GM12878 (cell line): Measurements from ENCODE around the gene C11orf91. TPM values are rescaled to one million over a fixed set of nuclear protein-coding genes. Genes with fewer than 3 reads are reported as not detected.

ENCODE experiments used
- CHD2 ChIP-seq: IDR thresholded peaks from 2 replicates; pipeline ENCODE4 v1.6.1; 2011; ENCODE audit warnings: low read depth, low read length, improper control_type of control experiment, borderline replicate concordance
- CHD4 ChIP-seq: fragments of 200-600 bp; sonication (generic); IDR thresholded peaks from 2 replicates; pipeline ENCODE4 v1.6.1; 2016; ENCODE audit warnings: mild to moderate bottlenecking
- HDGF ChIP-seq: fragments of 450-650 bp; IDR thresholded peaks from 2 replicates; pipeline ENCODE4 v1.6.1; 2016; ENCODE audit warnings: antibody characterized with exemption
- IRF4 ChIP-seq: IDR thresholded peaks from 2 replicates; pipeline ENCODE4 v1.6.1; 2011; ENCODE audit warnings: low read depth, low read length
- MXI1 ChIP-seq: fragments of 150-350 bp; IDR thresholded peaks from 2 replicates; pipeline ENCODE4 v1.6.1; 2011; ENCODE audit warnings: low read depth, mild to moderate bottlenecking, inconsistent platforms, low read length, improper control_type of control experiment
- NFXL1 ChIP-seq: fragments of 450-650 bp; IDR thresholded peaks from 2 replicates; pipeline ENCODE4 v1.6.1; 2017; ENCODE audit warnings: antibody characterized with exemption, mild to moderate bottlenecking, borderline replicate concordance
- NR2C2 ChIP-seq: IDR thresholded peaks from 2 replicates; pipeline ENCODE4 v1.6.1; 2011; ENCODE audit warnings: borderline replicate concordance, low read depth; ENCODE audit not compliant: control insufficient read depth, insufficient read length
- PKNOX1 ChIP-seq: fragments of 450-650 bp; IDR thresholded peaks from 2 replicates; pipeline ENCODE4 v1.6.1; 2016; ENCODE audit warnings: mild to moderate bottlenecking
- POLR2AphosphoS2 ChIP-seq: IDR thresholded peaks from 2 replicates; pipeline ENCODE4 v1.6.1; 2011; ENCODE audit warnings: low read depth, mild to moderate bottlenecking, low read length, improper control_type of control experiment, moderate library complexity
- RAD21 ChIP-seq: IDR thresholded peaks from 2 replicates; pipeline ENCODE4 v1.6.1; 2011; ENCODE audit warnings: mild to moderate bottlenecking, low read depth, low read length, moderate library complexity; ENCODE audit not compliant: insufficient read depth
- SIN3A ChIP-seq: IDR thresholded peaks from 2 replicates; pipeline ENCODE4 v1.6.1; 2012; ENCODE audit warnings: low read depth, low read length, improper control_type of control experiment
- SREBF1 ChIP-seq: IDR thresholded peaks from 2 replicates; pipeline ENCODE4 v1.6.1; 2012; ENCODE audit warnings: mild to moderate bottlenecking, low read length
- TCF12 ChIP-seq: IDR thresholded peaks from 2 replicates; pipeline ENCODE4 v1.6.1; 2011; ENCODE audit warnings: low read depth, mild to moderate bottlenecking, low read length
- TCF7 ChIP-seq: IDR thresholded peaks from 2 replicates; pipeline ENCODE4 v1.6.1; 2014; ENCODE audit warnings: antibody characterized with exemption, borderline replicate concordance
- ZNF274 ChIP-seq: IDR thresholded peaks from one replicate; pipeline ENCODE4 v1.8.0; 2011; ENCODE audit not compliant: insufficient read length, insufficient read depth
- polyA plus RNA-seq, 11 experiments: library from polyadenylated mRNA; depleted of rRNA in 4 of 11; unstranded in 6 of 11; stranded (reverse) in 5 of 11; fragments of >200 nt; fragmentation: Nextera tagmentation in 4 of 11; fragmentation: Illumina TruSeq in 1 of 11; extraction: Ambion mirVana in 4 of 11; extraction: Trizol in 1 of 11; gene quantifications; 1 replicate in 1 of 11; 2 replicates in 10 of 11; pipeline versions ENCODE4 v1.2.1 to v1.2.3, GENCODE V29; 2011 to 2016; ENCODE audit warnings: inconsistent platforms in 2 of 11, missing spikeins in 2 of 11, low read depth in 1 of 11
- total RNA-seq, 4 experiments: library from RNA; depleted of rRNA in 3 of 4; stranded (reverse); fragments of >200 nt in 3 of 4; fragmentation: Illumina TruSeq in 1 of 4; extraction: Trizol in 1 of 4; gene quantifications; 2 replicates each; pipeline versions ENCODE4 v1.2.1 to v1.2.3, GENCODE V29; 2013 to 2021
- TF ChIP-seq, protein P1 (sequence below): fragments of 450-650 bp; IDR thresholded peaks from 2 replicates; pipeline ENCODE4 v1.6.1; 2017; ENCODE audit warnings: antibody characterized with exemption, mild to moderate bottlenecking, moderate library complexity
- TF ChIP-seq, protein P2 (sequence below): fragments of 450-650 bp; formaldehyde crosslinking; IDR thresholded peaks from 2 replicates; pipeline ENCODE4 v1.5.0; 2022; ENCODE audit warnings: mild to moderate bottlenecking, missing genetic modification characterization
- TF ChIP-seq, protein P3 (sequence below): fragments of 450-650 bp; IDR thresholded peaks from 2 replicates; pipeline ENCODE4 v1.6.1; 2017; ENCODE audit warnings: mild to moderate bottlenecking, low read depth, inconsistent platforms; ENCODE audit not compliant: poor library complexity, severe bottlenecking

C11orf91 gene
- total and polyA plus RNA-seq, 10 of the 15 experiments (the other 5 are each of a cell fraction or from before 2014, with no cell fraction given): not detected

DNA sequence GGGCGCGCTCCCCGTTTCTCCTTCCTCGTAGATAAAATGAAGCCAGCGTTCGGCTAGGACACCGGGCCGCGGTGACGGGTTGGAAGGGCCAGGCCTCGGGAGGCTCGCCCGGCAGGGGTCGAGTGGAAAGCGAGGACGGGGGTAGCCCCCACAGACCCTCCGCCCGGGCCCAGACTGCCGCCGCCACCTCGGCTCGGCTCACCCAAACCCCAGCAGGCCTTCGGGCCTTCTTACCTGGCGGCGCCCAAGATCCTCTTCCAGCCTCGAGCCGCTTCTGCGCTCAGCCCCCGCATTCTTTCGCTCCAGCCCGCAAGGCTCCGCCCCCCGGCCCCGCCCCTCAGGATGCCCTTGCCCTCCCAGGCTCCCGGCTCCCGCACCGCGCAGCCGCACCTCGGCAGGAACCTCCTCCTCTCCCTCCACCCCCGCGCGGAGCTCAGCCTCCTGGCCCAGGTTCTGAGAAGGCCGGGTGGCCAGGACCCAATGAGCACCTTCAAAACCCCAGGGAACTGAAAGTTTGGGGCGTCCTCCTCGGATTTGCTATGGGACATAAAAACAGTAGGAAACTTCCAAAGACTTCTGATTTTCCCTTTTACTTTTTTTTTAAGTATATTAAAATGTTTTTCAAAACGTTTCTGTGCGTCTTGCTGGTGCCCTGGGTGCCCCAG, 35.7 kb upstream of the C11orf91 start, which contains the start of gene CD59 (continued):
- TF ChIP-seq, protein P1, sequence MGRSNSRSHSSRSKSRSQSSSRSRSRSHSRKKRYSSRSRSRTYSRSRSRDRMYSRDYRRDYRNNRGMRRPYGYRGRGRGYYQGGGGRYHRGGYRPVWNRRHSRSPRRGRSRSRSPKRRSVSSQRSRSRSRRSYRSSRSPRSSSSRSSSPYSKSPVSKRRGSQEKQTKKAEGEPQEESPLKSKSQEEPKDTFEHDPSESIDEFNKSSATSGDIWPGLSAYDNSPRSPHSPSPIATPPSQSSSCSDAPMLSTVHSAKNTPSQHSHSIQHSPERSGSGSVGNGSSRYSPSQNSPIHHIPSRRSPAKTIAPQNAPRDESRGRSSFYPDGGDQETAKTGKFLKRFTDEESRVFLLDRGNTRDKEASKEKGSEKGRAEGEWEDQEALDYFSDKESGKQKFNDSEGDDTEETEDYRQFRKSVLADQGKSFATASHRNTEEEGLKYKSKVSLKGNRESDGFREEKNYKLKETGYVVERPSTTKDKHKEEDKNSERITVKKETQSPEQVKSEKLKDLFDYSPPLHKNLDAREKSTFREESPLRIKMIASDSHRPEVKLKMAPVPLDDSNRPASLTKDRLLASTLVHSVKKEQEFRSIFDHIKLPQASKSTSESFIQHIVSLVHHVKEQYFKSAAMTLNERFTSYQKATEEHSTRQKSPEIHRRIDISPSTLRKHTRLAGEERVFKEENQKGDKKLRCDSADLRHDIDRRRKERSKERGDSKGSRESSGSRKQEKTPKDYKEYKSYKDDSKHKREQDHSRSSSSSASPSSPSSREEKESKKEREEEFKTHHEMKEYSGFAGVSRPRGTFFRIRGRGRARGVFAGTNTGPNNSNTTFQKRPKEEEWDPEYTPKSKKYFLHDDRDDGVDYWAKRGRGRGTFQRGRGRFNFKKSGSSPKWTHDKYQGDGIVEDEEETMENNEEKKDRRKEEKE: no peak
- peak; percentile 31; the same call in 1 of the 2 replicates for TF ChIP-seq TCF12
- no peak for TF ChIP-seq TCF7
- TF ChIP-seq, protein P2, sequence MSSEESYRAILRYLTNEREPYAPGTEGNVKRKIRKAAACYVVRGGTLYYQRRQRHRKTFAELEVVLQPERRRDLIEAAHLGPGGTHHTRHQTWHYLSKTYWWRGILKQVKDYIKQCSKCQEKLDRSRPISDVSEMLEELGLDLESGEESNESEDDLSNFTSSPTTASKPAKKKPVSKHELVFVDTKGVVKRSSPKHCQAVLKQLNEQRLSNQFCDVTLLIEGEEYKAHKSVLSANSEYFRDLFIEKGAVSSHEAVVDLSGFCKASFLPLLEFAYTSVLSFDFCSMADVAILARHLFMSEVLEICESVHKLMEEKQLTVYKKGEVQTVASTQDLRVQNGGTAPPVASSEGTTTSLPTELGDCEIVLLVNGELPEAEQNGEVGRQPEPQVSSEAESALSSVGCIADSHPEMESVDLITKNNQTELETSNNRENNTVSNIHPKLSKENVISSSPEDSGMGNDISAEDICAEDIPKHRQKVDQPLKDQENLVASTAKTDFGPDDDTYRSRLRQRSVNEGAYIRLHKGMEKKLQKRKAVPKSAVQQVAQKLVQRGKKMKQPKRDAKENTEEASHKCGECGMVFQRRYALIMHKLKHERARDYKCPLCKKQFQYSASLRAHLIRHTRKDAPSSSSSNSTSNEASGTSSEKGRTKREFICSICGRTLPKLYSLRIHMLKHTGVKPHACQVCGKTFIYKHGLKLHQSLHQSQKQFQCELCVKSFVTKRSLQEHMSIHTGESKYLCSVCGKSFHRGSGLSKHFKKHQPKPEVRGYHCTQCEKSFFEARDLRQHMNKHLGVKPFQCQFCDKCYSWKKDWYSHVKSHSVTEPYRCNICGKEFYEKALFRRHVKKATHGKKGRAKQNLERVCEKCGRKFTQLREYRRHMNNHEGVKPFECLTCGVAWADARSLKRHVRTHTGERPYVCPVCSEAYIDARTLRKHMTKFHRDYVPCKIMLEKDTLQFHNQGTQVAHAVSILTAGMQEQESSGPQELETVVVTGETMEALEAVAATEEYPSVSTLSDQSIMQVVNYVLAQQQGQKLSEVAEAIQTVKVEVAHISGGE (CRISPR knock-in tag): no peak
- no peak for TF ChIP-seq RAD21
- TF ChIP-seq POLR2AphosphoS2: 0 out of 2 replicates have a peak, but pooled peaks have one; percentile 46
- TF ChIP-seq, protein P3, sequence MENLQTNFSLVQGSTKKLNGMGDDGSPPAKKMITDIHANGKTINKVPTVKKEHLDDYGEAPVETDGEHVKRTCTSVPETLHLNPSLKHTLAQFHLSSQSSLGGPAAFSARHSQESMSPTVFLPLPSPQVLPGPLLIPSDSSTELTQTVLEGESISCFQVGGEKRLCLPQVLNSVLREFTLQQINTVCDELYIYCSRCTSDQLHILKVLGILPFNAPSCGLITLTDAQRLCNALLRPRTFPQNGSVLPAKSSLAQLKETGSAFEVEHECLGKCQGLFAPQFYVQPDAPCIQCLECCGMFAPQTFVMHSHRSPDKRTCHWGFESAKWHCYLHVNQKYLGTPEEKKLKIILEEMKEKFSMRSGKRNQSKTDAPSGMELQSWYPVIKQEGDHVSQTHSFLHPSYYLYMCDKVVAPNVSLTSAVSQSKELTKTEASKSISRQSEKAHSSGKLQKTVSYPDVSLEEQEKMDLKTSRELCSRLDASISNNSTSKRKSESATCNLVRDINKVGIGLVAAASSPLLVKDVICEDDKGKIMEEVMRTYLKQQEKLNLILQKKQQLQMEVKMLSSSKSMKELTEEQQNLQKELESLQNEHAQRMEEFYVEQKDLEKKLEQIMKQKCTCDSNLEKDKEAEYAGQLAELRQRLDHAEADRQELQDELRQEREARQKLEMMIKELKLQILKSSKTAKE: no peak
- TF ChIP-seq ZNF274: no peak
- no peak for TF ChIP-seq NR2C2
- peak; percentile 44; the same call in 1 of the 2 replicates for TF ChIP-seq HDGF
- TF ChIP-seq CHD4: no peak
- TF ChIP-seq CHD2: no peak
- no peak for TF ChIP-seq IRF4
- TF ChIP-seq SREBF1: no peak
- TF ChIP-seq MXI1: no peak; the same call in 1 of the 2 replicates
- TF ChIP-seq PKNOX1: no peak
- no peak for TF ChIP-seq NFXL1
- 0 out of 2 replicates have a peak, but pooled peaks have one; percentile 32 for TF ChIP-seq SIN3A
